ENCODE data around the gene TIMP1.

The TIMP1 gene

GRCh38 chrX:47634871-47635575 lies 52.8 kb downstream of the TIMP1 start:
- no peak for DNase-seq (ENCODE audit: low spot score)

Measured in GM03348 (cell line).